Activated T-cell treated with anti-CD3 and anti-CD28 coated beads for 24 hours (primary cell): ENCODE results near the gene OR52J3.
"Not testable (repeated sequence)": the region's sequence is repeated elsewhere in the genome, so short reads cannot be mapped to it uniquely, and the experiment has no call there.

Experiments
- DNase-seq: peaks from one replicate; pipeline ENCODE4 v3.0.0-alpha.2; 2020; ENCODE audit warnings: low read depth

OR52J3 gene

DNA sequence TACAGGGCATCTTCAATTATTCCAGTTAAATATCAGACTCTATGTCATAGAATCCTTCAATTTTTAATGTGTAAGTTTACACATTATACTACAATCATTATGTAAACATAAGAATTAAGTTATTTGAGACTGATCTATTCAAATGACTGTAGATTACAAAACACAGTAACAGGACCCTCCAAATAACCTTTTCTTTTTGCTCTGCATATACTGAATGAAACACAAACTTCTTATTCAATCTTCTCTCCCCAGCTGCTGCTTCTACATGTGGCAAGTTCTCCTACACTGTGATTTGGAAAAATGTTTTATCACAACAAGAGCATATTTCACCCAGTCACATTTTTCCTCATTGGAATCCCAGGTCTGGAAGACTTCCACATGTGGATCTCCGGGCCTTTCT, at the start of gene OR52J3:
OR52J3 (plus strand) TSS at position 301 of the 400 bp plus-strand sequence; CDS start at position 301, 0 bp downstream.
- no peak for DNase-seq

DNA sequence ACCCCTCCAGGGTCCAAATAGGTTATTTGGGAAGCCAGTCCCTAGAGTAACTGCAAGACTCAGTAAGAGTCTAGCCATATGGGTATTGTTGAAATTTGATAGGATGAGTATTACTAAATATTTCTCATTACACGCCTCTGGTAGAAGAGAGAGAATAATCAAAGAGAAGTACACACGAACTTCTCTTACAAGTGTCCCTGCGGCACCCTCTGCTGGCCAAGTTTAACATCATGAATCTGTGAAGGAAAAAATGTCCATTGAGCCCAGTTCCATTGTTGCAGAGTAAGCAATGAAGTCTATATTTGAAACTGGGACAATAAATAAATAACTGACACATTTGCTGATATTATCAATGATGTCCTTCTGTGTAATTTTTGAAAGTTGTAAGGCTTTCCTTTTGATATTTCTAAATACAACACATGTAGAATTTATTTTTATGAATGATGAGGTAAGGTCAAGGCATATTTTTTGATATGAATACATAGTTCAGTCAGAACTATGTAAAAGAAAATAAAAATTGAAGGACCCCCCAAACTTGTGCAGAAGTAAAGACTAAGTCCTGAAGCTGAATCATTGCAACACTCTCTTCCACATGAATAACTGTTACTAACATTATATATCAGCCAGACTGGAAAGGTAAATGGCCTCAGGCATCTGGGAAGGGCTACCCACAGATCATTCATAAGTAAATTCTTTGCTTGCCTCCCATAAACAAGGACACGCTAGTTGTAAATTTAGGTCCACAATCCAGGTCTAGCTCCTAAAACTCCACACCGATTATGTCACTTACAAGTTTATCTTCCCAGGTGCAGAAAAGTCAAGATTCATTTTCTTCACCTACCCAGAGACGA, 41.7 kb upstream of the OR52J3 start:
- no peak for DNase-seq

- DNase-seq = no peak
Measured at GRCh38 chr11:5007561-5007960, 38.8 kb upstream of the OR52J3 start.

DNA sequence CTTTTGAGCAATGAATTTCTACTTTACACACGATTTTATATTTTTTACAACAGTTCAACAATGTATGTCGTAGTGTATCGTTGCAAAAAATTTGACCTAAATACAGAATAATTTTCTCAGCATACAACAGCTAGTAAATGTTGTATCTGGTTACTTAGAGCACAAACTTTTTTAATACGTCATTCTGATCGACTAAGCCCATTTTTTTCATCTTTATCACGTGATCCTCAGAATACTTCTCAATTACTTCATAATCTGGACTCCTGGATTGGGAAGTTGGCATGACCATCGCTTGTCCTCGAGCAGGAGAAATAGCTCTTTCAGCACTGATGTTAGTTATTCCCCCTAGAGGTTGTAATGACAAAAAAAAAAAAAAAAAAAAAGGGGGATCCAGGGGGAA, 35.1 kb upstream of the OR52J3 start:
- no peak for DNase-seq

- DNase-seq = no peak
Measured at GRCh38 chr11:5013012-5013411, 33.3 kb upstream of the OR52J3 start.

DNA sequence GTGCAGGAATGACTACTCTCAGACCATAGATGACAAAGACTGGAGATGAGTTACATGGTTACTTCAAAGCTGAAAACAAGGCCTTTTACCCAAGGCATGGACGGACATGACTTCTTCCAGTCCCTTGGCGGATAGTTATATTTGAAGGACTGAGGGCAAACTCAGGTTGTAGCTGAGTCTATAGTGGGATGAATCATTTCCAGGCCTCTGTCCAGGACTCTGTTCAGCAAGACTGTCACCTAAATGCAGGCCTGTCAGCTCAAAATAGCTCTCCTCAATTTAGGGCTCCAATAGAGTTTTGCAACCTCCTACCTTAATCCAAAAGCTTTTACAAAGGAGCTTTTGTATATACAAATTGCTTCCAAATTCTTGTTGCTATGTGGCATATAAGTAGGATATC, 24.3 kb upstream of the OR52J3 start:
- no peak for DNase-seq

DNA sequence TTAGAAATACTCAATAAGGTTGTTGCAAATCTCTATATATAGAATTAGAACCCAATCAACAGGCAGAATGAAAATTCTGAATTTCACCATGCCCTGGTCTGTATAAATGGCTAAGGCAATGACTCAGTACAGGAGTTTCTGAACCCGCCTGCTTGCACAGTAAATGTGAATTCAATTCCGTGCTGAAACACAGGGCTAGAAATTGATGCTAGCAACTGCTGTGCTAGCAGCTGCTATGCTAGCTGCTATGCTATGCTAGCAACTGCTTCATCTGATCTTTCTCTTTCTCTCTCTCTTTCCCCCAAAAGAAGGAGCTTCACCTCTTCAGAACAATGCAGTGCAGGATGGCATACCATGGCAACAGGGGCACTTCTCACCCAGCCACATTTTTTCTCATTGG, 9.7 kb upstream of the OR52J3 start:
- no peak for DNase-seq

DNA sequence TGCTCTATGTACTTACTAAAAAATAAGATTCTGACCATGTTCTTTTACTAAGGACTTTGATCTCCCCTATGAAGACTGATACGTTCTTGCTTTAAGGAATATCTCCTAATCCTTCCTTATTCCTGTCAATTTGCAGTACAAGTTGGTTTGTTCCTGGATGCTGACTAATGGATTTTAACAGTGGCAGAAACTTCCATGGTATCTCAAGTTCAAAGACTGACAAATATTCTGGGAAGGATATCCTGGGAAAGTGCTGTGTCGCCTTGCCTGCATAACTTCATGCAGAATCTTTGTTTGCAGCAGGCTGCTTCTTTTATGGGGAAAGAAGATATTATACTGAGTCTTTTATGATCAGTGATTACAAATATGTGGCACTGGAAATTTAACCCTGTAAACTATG, 8.4 kb upstream of the OR52J3 start:
- no peak for DNase-seq

DNA sequence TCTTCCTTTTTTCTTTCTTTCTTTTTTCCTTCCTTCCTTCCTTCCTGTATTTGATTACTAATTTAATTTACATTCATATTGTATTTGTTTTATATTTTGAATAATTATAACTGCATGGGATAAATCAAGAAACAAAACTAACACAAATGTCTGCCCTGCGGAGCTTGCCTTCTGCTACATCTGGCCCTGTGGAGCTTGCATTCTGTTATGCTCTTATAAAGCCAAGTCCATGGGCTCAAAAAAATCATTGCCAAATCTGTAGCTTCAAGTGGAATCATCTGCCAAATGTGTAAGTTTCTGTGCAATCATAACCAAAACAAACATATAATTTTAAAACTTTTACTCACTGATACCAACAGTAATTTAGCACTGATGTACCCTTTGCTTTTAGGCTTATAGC, 8.0 kb upstream of the OR52J3 start:
- DNase-seq = no peak

DNA sequence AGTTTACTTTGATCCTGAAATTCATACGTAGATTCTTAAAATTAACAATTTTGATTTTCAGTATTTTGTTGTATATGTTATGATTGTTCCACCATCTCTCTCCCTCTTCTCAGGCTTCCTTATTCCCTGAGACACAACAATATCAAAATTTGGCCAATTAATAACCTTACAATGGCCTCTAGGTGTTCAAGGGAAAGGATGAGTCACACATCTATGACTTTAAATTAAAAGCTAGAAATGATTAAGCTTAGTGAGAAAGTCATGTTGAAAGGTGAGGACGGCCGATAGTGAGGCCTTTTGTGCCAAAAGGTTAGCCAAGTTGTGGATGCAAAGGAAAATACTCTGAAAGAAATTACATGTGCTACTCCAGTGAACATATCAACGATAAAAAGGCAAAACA, 5.5 kb upstream of the OR52J3 start:
- no peak for DNase-seq

- no peak for DNase-seq
Measured at GRCh38 chr11:5042091-5042490, 4.2 kb upstream of the OR52J3 start.

DNA sequence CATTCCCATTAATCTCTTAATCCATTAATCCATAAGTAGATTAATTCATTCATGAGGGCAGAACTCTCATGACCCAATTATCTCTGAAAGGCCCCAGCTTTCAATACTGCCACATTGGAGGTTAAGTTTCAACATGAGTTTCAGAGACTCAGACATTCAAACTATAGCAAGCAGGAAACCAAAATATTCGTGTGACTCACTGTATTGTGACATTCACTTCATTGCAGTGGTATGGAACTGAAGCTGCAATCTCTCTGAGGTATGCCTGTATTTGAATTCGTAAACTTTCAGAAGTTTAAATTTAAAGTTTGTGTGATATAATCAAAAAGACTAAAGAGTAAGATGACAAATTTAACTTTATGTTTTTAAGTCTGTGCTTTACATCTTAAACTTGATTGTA, 2.9 kb upstream of the OR52J3 start:
- no peak for DNase-seq

GRCh38 chr11:5046754-5047330, 516 bp downstream of the OR52J3 start:
- DNase-seq = no peak

DNA sequence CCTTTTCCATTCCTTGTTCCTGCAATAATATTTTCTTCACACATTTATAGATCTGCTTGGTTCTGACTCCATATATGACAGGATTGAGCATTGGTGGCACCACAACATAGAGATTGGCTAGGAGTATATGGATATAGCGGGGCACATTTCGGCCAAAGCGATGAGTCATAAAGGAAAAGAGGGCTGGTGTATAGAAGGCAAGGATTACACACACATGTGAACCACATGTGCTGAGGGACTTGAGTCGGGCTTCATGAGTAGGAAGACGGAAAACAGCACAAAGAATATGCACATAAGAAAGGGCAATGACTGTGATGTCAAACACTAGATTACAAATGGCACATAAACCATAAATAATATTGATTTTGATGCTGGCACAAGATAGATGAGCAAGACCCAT, 12.4 kb downstream of the OR52J3 start:
- DNase-seq = not testable (repeated sequence)

DNA sequence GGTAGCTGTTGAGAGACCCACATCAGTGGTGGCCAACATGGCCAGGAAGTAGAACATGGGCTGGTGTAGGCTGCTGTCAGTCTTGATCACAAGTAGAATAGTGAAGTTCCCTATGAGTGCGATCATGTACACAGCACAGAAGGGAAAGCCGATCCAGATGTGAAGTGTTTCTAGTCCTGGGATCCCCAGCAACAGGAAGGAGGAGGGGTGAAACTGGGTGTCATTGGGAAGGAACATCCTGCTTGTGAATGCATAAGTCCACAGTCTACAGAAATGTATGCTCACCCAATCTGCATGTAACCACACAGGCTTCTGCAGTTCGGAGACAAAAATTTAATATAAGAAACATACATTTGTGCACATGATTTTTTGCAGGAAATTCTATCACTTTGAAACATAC, 13.1 kb downstream of the OR52J3 start, which contains the start of gene OR52E2:
OR52E2 (minus strand) TSS at position 237 of the 400 bp plus-strand sequence; CDS start at position 237, 0 bp downstream.
- DNase-seq = no peak

DNA sequence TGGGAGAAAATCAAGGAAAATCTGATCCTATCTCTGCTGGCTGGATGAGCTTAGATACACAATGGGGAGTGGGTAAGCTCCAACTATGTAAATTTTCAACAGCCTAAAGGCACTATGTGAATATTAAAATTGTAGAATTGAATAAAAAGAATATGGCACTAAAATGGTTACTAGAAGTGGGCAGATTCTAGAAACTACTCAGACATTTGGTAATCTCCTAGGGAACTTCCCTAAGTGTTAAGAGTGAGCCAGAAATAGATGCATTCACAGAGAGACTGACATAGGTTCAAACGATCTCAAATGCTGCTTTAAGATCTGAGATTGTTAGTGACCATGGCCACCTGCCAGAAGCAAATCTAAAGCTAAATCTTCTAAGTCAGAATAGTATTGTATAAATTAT, 18.7 kb downstream of the OR52J3 start:
- DNase-seq = no peak

DNA sequence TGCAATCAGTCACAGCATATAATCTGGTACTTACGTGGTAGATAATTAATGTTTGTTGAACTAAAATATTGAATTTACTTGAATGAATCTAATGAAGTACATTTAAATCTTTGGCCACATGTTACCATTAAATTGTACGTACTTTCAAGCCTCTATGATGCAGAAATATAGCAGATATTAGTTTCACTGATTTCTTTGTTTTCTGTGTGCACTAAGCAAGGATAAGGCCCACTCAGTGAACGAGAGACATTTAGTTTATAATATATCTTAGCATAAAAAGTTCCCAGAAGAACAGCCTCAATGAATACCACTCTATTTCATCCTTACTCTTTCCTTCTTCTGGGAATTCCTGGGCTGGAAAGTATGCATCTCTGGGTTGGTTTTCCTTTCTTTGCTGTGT, 22.9 kb downstream of the OR52J3 start, which contains the start of gene OR52E1:
OR52E1 (plus strand) TSS at position 301 of the 400 bp plus-strand sequence.
- no peak for DNase-seq

- DNase-seq = no peak
Measured at GRCh38 chr11:5071799-5072198, 25.5 kb downstream of the OR52J3 start.

GRCh38 chr11:5081405-5081804, 35.1 kb downstream of the OR52J3 start:
- no peak for DNase-seq

GRCh38 chr11:5083602-5084001, 37.3 kb downstream of the OR52J3 start:
- DNase-seq = no peak

DNA sequence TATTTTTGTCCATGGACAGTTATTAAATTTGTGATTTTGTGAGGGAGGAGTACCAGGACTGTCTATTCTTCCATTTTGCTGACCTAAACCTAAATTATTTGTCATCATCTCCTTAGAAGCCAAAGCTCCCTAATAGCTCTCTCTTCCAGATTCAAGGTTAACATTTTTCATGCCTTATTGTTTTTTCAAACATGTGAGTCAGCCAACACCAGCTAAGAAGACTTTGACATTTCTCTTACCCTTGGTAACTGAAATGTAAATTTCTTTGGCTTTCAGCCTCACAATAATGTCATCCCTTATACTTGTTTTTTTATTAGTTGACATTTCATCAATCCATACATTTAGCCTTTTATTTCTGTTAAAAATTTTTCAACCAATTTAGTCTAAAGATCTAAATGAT, 42.2 kb downstream of the OR52J3 start:
- no peak for DNase-seq

GRCh38 chr11:5090668-5091067, 44.3 kb downstream of the OR52J3 start:
- DNase-seq = no peak

DNA sequence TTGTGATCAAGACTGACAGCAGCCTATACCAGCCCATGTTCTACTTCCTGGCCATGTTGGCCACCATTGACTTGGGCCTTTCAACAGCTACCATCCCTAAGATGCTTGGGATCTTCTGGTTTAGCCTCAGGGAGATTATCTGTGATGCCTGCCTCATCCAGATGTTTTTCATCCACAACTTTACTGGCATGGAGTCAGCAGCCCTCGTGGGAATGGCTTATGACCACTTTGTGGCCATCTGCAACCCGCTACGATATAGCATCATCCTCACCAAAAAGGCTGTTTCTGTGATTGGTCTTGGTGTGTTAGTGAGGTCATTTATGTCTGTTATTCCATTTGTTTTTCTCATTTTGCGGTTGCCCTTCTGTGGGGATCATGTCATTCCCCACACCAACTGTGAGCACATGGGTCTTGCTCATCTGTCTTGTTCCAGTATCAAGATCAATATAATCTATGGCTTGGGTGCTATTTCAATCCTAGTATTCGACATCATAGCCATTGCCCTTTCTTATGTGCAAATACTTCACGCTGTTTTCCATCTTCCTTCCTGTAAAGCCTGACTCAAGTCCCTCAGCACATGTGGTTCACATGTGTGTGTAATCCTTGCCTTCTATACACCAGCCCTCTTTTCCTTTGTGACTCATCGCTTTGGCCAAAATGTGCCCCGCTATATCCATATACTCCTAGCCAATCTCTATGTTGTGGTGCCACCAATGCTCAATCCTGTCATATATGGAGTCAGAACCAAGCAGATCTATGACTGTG, 46.7 kb downstream of the OR52J3 start:
- no peak for DNase-seq
